Upper lobe of left lung (tissue), 6 donors: Measurements from ENCODE around the gene NCAPG2. TPM values are rescaled to one million over a fixed set of nuclear protein-coding genes. Genes with fewer than 3 reads are reported as not detected.

ENCODE experiments used
- ATAC-seq, 2 donors: fragments of 200-7000 bp; cut with Tn5 transposase; one replicate each; pipeline ENCODE4 v1.9.1; 2022; ENCODE audit warnings: mild to moderate bottlenecking in 2 of 2, moderate library complexity in 2 of 2; ENCODE audit not compliant: low FRiP score in 2 of 2
- DNase-seq, 2 donors: peaks; one replicate each; pipeline ENCODE4 v3.0.0-alpha.2; 2019 to 2020
- H3K27ac ChIP-seq, 4 donors: fragments of 200-600 bp; sonication (generic); one replicate each; pipeline ENCODE4 v1.5.1; 2016 to 2019
- H3K27me3 ChIP-seq, 4 donors: fragments of 200-600 bp; sonication (generic); one replicate each; pipeline ENCODE4 v1.5.1; 2017 to 2019
- H3K36me3 ChIP-seq, 4 donors: fragments of 200-600 bp; sonication (generic); one replicate each; pipeline ENCODE4 v1.5.1; 2016 to 2019
- H3K4me1 ChIP-seq, 4 donors: fragments of 200-600 bp; sonication (generic); one replicate each; pipeline ENCODE4 v1.5.1; 2018 to 2019
- H3K4me3 ChIP-seq, 4 donors: fragments of 200-600 bp; sonication (generic); one replicate each; pipeline ENCODE4 v1.5.1; 2017 to 2019; ENCODE audit warnings: mild to moderate bottlenecking in 2 of 4, moderate library complexity in 1 of 4
- H3K9me3 ChIP-seq, 4 donors: fragments of 200-600 bp; sonication (generic); one replicate each; pipeline ENCODE4 v1.5.1; 2018 to 2019
- EP300 ChIP-seq, 4 donors: sonication (generic); formaldehyde crosslinking; IDR thresholded peaks; one replicate each; pipeline ENCODE4 v1.5.1; 2017; ENCODE audit warnings: antibody characterized with exemption in 4 of 4, control low read depth in 2 of 4
- POLR2A ChIP-seq, 4 donors: fragments of 450-650 bp; IDR thresholded peaks; one replicate each; pipeline ENCODE4 v1.5.1; 2016 to 2017; ENCODE audit warnings: antibody characterized with exemption in 4 of 4, mild to moderate bottlenecking in 2 of 4
- POLR2AphosphoS5 ChIP-seq, 2 donors: sonication (generic); formaldehyde crosslinking; IDR thresholded peaks; one replicate each; pipeline ENCODE4 v1.5.1; 2017; ENCODE audit warnings: antibody characterized with exemption in 2 of 2
- WGBS, 2 donors: methylation state at CpG; one replicate each; pipeline ENCODE4 v1.1.5; 2017 to 2018; 5-methylcytosine and 5-hydroxymethylcytosine counted together
- total RNA-seq, 6 donors: library from RNA; depleted of rRNA in 4 of 6; stranded (reverse); fragments of >200 nt in 4 of 6; gene quantifications; one replicate each; pipeline versions ENCODE4 v1.1.0 to v1.2.1, GENCODE V29; 2016 to 2021
- TF ChIP-seq, protein P1 (sequence below), 6 experiments: fragments of 450-650 bp in 4 of 6; fragments of 200-600 bp in 2 of 6; sonication (generic) in 2 of 6; IDR thresholded peaks; one replicate each; pipeline ENCODE4 v1.5.1; 2016 to 2019; ENCODE audit warnings: antibody characterized with exemption in 6 of 6
- donor health status: DM: no; HTN: no; CAD: no; lungs with moderate emphysema.
- donor health status: DM: no; HTN: yes; CAD: no; lungs with severe emphysema.

Gene NCAPG2
- total RNA-seq, 6 donors from 2014 or later = 4.6 to 11.0 (median 7.8) TPM

DNA sequence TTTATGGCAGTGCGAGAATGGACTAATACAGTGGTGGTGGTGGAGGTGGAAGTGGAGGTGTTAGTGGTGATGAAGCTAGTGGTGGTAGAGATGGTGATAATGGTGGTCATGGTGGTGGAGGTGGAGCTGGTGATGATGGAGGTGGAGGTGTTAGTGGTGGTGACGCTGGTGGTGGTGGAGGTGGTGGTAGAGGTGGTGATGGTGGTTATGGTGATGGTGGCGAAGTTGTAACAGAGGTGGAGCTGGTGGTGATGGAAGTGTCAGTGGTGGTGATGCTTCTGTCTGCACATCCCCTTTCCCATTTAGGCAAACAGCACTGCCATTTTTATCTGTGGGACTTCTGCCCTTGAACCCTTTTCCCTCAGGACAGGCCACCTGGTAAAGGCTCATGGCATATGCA, 109.5 kb downstream of the NCAPG2 start:
- Histone ChIP-seq H3K9me3 (no peaks in the 10 kb centered on the region), H3K27me3 (no peaks in the 10 kb centered on the region), H3K36me3 (no peaks in the 10 kb centered on the region), H3K4me3 (no peak overlapping the region), H3K4me1 (no peaks in the 10 kb centered on the region), H3K27ac (no peak overlapping the region)
- ATAC-seq (peak; percentile 77 to 99), DNase-seq (no peak)
- WGBS, 2 donors = 55 to 57% methylated on average over 3 of the region's 3 CpGs
- TF ChIP-seq EP300 (IDR thresholded peaks at IDR 0.05) (no peak), POLR2A (IDR thresholded peaks at IDR 0.05) (no peak), POLR2AphosphoS5 (IDR thresholded peaks at IDR 0.05) (no peak)

DNA sequence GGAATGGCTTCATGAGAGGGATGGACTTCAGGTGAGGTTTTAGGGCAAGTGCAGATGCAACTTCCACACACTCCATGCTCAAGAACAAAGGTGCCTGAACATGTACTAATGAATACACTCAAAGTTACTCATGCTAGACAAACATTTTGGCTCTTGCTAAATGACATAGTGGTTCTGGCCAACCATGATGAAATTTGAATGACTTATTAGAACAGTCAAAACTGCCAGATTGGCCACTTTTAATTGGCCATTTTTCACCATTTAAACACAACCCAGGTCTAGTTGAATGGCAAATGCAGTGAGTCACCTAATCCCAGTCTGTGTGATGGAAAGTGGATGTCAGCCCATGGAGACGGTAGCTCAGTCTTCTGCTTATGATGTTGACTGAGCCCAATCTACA, 112.1 kb downstream of the NCAPG2 start:
- no peak for ATAC-seq
- no peak for DNase-seq
- no peak overlapping the region for H3K27ac ChIP-seq
- H3K27me3 ChIP-seq = no peaks in the 10 kb centered on the region
- no peaks in the 10 kb centered on the region for H3K9me3 ChIP-seq
- H3K4me1 ChIP-seq = peaks cover 0 to 7% (median 2%) of the 10 kb centered on the region in 4 donors
- no peak overlapping the region for H3K4me3 ChIP-seq
- TF ChIP-seq POLR2AphosphoS5 (IDR thresholded peaks at IDR 0.05) = no peak
- no peak for TF ChIP-seq POLR2A (IDR thresholded peaks at IDR 0.05)
- TF ChIP-seq, protein P1, sequence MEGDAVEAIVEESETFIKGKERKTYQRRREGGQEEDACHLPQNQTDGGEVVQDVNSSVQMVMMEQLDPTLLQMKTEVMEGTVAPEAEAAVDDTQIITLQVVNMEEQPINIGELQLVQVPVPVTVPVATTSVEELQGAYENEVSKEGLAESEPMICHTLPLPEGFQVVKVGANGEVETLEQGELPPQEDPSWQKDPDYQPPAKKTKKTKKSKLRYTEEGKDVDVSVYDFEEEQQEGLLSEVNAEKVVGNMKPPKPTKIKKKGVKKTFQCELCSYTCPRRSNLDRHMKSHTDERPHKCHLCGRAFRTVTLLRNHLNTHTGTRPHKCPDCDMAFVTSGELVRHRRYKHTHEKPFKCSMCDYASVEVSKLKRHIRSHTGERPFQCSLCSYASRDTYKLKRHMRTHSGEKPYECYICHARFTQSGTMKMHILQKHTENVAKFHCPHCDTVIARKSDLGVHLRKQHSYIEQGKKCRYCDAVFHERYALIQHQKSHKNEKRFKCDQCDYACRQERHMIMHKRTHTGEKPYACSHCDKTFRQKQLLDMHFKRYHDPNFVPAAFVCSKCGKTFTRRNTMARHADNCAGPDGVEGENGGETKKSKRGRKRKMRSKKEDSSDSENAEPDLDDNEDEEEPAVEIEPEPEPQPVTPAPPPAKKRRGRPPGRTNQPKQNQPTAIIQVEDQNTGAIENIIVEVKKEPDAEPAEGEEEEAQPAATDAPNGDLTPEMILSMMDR (IDR thresholded peaks at IDR 0.05) = no peak
- TF ChIP-seq EP300 (IDR thresholded peaks at IDR 0.05) = no peak
- H3K36me3 ChIP-seq = no peaks in the 10 kb centered on the region
- WGBS, 2 donors = 78 to 100% methylated on average over 1 of the region's 1 CpG

DNA sequence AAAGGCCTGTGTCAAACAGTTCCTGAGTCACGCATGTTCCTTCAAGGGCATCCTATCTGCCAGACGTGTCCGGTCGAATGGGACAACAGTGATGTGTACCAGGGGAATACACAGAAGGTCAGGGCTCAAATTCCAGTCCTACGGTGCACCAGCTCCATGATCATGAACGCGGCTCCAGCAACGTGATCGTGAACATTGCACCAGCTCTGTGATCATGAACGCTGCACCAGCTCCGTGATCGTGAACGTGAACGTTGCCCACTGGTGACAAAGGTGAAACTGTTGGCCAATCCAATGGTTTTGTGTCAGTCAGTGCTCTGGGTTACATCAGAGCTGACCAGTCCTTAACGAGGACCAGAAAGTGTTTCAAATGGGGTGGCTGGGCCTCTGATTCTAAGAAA, 112.7 kb downstream of the NCAPG2 start:
- no peak for ATAC-seq
- Histone ChIP-seq H3K9me3 (no peaks in the 10 kb centered on the region), H3K4me3 (no peak overlapping the region), H3K4me1 (peaks cover 5 to 13% (median 8%) of the 10 kb centered on the region in 4 donors), H3K27ac (no peak overlapping the region), H3K27me3 (peaks cover 0 to under 1% (median under 1%) of the 10 kb centered on the region in 4 donors), H3K36me3 (no peaks in the 10 kb centered on the region)
- no peak for TF ChIP-seq POLR2AphosphoS5 (IDR thresholded peaks at IDR 0.05)
- no peak for TF ChIP-seq EP300 (IDR thresholded peaks at IDR 0.05)
- no peak for TF ChIP-seq POLR2A (IDR thresholded peaks at IDR 0.05)
- TF ChIP-seq, protein P1 (IDR thresholded peaks at IDR 0.05) = no peak
- no peak for DNase-seq
- WGBS, 2 donors = 89 to 90% methylated on average over 15 of the region's 15 CpGs

DNA sequence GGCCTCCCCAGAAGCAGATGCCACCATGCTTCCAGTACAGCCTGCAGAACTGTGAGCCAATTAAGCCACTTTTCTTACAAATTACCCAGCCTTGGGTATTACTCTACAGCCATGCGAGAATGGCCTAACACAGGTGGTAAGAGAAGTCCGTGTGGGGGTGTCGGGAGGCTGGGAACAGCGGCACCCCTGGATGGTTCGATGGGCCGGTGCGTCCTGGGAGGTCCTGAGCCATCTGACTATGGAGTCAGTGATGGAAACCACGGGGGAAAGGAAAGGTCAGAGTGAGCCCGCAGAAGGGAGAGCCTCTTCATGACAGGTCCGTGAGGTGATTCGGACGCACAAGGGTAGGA, 114.4 kb downstream of the NCAPG2 start:
- Histone ChIP-seq H3K27me3 (peaks cover 0 to 14% (median 10%) of the 10 kb centered on the region in 4 donors), H3K9me3 (no peaks in the 10 kb centered on the region), H3K4me1 (peaks cover 14 to 26% (median 20%) of the 10 kb centered on the region in 4 donors), H3K27ac (no peak overlapping the region), H3K4me3 (no peak overlapping the region), H3K36me3 (no peaks in the 10 kb centered on the region)
- TF ChIP-seq POLR2A (IDR thresholded peaks at IDR 0.05) (no peak), POLR2AphosphoS5 (IDR thresholded peaks at IDR 0.05) (no peak), EP300 (IDR thresholded peaks at IDR 0.05) (no peak)
- TF ChIP-seq, protein P1 (IDR thresholded peaks at IDR 0.05) = no peak
- 89 to 91% methylated on average over 12 of the region's 12 CpGs for WGBS, 2 donors
- DNase-seq (no peak), ATAC-seq (no peak)

DNA sequence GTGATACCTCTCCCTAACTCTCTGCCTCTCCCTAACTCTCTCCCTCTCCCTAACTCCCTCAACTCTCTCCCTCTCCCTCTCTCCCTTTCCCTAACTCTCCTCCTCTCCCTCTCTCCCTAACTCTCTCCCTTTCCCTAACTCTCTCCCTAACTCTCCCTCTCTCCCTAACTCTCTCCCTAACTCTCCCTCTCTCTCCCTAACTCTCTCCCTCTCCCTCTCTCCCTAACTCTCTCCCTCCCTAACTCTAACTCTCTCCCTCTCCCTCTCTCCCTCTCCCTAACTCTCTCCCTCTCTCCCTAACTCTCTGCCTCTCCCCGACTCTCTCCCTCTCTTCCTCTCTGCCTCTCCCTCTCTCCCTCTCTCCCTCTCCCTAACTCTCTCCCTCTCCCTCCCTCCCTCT, 115.0 kb downstream of the NCAPG2 start:
- Histone ChIP-seq H3K27me3 (peaks cover 0 to 14% (median 10%) of the 10 kb centered on the region in 4 donors), H3K27ac (no peak overlapping the region), H3K4me1 (peaks cover 14 to 26% (median 20%) of the 10 kb centered on the region in 4 donors), H3K36me3 (no peaks in the 10 kb centered on the region), H3K4me3 (no peak overlapping the region), H3K9me3 (no peaks in the 10 kb centered on the region)
- ATAC-seq = no peak
- no peak for DNase-seq
- TF ChIP-seq EP300 (IDR thresholded peaks at IDR 0.05) = no peak
- 19% methylated on average over 1 of the region's 1 CpG; no CpG with 5 or more reads in 1 of the 2 donors for WGBS, 2 donors

DNA sequence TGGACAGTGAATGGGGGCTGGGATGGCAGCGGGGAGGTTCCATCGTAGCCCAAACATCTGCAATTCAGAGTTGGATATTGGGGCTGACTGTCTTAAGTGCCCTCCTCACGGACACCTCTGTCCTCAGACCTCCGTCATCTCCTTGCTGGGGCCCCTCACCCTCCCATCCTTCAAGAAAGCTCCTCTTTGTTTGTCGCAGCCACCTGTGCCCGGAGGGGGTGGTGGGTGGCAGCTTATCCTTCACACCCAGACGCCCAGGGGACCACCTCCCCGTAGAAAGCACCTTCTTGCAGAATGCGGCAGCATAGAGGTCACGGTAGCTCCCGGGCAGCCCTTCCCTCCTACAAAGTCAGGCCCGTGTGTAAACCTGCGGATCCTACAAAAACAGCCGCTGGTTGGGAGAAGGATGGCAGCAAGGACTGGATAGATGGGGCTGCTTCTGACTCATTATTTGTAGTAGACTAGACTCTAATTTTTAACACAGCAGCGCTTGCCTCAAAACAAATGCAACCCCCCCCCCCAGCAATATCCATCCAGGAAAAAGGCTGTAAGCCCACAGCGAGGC, 115.6 kb downstream of the NCAPG2 start:
- H3K27me3 ChIP-seq = peaks cover 0 to 15% (median 10%) of the 10 kb centered on the region in 4 donors
- WGBS, 2 donors = 52 to 58% methylated on average over 8 to 16 of the region's 16 CpGs
- H3K4me3 ChIP-seq = no peak overlapping the region
- no peak overlapping the region for H3K27ac ChIP-seq
- DNase-seq (no peak), ATAC-seq (no peak)
- H3K4me1 ChIP-seq = peaks cover 14 to 26% (median 20%) of the 10 kb centered on the region in 4 donors
- no peaks in the 10 kb centered on the region for H3K9me3 ChIP-seq
- no peaks in the 10 kb centered on the region for H3K36me3 ChIP-seq
- no peak for TF ChIP-seq POLR2A (IDR thresholded peaks at IDR 0.05)
- TF ChIP-seq EP300 (IDR thresholded peaks at IDR 0.05) = no peak
- TF ChIP-seq POLR2AphosphoS5 (IDR thresholded peaks at IDR 0.05) = no peak
- TF ChIP-seq, protein P1 (IDR thresholded peaks at IDR 0.05) = no peak
